ENCODE results near the gene UBE2O.

The UBE2O gene

GRCh38 chr17:76410328-76410965 is 42.5 kb downstream of the UBE2O start:
- no peak for DNase-seq

GRCh38 chr17:76408037-76408849 is 44.7 kb downstream of the UBE2O start:
- peak; percentile 63 for DNase-seq

GRCh38 chr17:76407509-76407908 is 45.4 kb downstream of the UBE2O start:
- no peak for DNase-seq

- DNase-seq = no peak
Observed at GRCh38 chr17:76405967-76406647, 46.8 kb downstream of the UBE2O start.

GRCh38 chr17:76405607-76405966 is 47.4 kb downstream of the UBE2O start:
- DNase-seq = no peak

GRCh38 chr17:76404976-76405563 is 47.9 kb downstream of the UBE2O start:
- no peak for DNase-seq

GRCh38 chr17:76404256-76404655 is 48.7 kb downstream of the UBE2O start:
- DNase-seq = no peak

- no peak for DNase-seq
Observed at GRCh38 chr17:76402711-76403110, 50.2 kb downstream of the UBE2O start.

GRCh38 chr17:76399175-76400172 is 53.5 kb downstream of the UBE2O start:
- no peak for DNase-seq

GRCh38 chr17:76398523-76399174 is 54.3 kb downstream of the UBE2O start:
- DNase-seq = no peak

- peak; percentile 83 for DNase-seq
Observed at GRCh38 chr17:76397687-76398522, 55.0 kb downstream of the UBE2O start.

- no peak for DNase-seq
Observed at GRCh38 chr17:76397184-76397583, 55.8 kb downstream of the UBE2O start.

- DNase-seq = no peak
Observed at GRCh38 chr17:76395980-76396379, 57.0 kb downstream of the UBE2O start.

GRCh38 chr17:76394166-76394565 is 58.8 kb downstream of the UBE2O start:
- DNase-seq = no peak

- DNase-seq = no peak
Observed at GRCh38 chr17:76391200-76391715, 61.7 kb downstream of the UBE2O start.

- no peak for DNase-seq
Observed at GRCh38 chr17:76390003-76390421, 62.9 kb downstream of the UBE2O start.

- DNase-seq = no peak
Observed at GRCh38 chr17:76388966-76389888, 63.7 kb downstream of the UBE2O start.

- DNase-seq = no peak
Observed at GRCh38 chr17:76386966-76387765, 65.8 kb downstream of the UBE2O start.

All from activated T-cell treated with anti-CD3 and anti-CD28 coated beads for 4 hours (primary cell).